ENCODE data around the gene OR2M7.

DNA sequence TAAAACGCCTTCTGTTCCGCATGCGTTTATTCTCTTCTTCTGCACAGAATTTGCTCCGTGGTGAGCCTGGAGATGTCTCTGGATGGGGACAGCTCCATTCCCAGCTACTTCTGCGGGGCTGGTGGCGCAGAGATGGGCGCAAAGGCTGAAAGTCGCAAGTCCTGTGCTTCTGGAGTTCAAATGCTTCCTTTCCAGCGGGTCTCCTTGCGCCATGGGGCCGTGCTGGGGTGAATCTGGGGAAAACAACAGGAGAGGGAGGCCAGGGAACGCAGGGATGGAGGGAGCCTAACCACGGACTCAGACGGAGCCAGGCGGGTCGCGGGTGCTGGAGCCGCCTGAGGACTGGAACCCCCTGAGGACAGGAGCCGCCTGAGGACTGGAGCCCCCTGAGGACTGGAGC is 18.3 kb downstream of the OR2M7 start:
- TF ChIP-seq, protein P1, sequence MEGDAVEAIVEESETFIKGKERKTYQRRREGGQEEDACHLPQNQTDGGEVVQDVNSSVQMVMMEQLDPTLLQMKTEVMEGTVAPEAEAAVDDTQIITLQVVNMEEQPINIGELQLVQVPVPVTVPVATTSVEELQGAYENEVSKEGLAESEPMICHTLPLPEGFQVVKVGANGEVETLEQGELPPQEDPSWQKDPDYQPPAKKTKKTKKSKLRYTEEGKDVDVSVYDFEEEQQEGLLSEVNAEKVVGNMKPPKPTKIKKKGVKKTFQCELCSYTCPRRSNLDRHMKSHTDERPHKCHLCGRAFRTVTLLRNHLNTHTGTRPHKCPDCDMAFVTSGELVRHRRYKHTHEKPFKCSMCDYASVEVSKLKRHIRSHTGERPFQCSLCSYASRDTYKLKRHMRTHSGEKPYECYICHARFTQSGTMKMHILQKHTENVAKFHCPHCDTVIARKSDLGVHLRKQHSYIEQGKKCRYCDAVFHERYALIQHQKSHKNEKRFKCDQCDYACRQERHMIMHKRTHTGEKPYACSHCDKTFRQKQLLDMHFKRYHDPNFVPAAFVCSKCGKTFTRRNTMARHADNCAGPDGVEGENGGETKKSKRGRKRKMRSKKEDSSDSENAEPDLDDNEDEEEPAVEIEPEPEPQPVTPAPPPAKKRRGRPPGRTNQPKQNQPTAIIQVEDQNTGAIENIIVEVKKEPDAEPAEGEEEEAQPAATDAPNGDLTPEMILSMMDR (conservative IDR thresholded peaks at IDR 0.05; ENCODE audit: low read length): no peak
- TF ChIP-seq EZH2phosphoT487 (IDR thresholded peaks at IDR 0.05; ENCODE audit: borderline replicate concordance, low read depth, low read length): no peak
